ENCODE measurements around the gene PLA2G2F.
A peak's percentile ranks its signal among the peaks of the same experiment; 100 is the strongest.

The PLA2G2F gene

DNA sequence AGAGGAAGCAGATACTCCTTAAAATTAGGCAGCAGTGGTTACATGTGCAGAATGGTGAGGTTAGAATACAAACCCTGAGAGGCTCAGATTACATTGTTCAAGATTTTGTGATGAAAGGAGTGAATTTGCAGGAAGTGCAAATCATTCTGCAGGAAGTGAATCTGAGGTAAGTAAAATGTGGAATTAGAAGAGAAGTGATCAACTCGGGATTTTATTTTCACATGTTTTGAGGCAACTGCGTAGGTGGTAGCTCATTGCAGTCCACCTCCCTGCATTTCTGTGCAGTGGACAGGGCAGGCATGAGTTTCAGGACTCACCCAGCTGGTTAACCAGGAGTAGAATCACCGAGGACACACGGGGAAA is 49.3 kb downstream of the PLA2G2F start:
- TF ChIP-seq ZSCAN16 (tag by site-specific recombination; IDR thresholded peaks at IDR 0.05) (0 out of 2 replicates have a peak, but pooled peaks have one; percentile 66), ZNF561 (tag by site-specific recombination; IDR thresholded peaks at IDR 0.05; ENCODE audit: borderline replicate concordance) (no peak), ZNF292 (tag by site-specific recombination; IDR thresholded peaks at IDR 0.05; ENCODE audit: borderline replicate concordance, low read depth) (no peak), ZNF776 (tag by site-specific recombination; IDR thresholded peaks at IDR 0.05; ENCODE audit: borderline replicate concordance) (no peak)
- Histone ChIP-seq H3K27ac (ENCODE audit: extremely low read depth, low read depth, low read length) (no peak overlapping the region), H3K36me3 (ENCODE audit: control insufficient read depth in 2 of 2, insufficient read depth in 1 of 2, low read length in 2 of 2) (no peaks in the 10 kb centered on the region), H3K4me1 (ENCODE audit: control insufficient read depth, insufficient read depth, low read length) (no peaks in the 10 kb centered on the region), H3K9me3 (ENCODE audit: control insufficient read depth, insufficient read depth, low read depth, low read length) (no peaks in the 10 kb centered on the region), H3K4me3 (ENCODE audit: low read depth, low read length) (no peak overlapping the region)
- ChIA-PET CTCF (interaction anchor here (0.8 to 1.6 kb wide), 5 partner anchors 11 to 253 kb away, joined by 4 to 5 read pairs (median 4); no protein-coding TSS in a partner anchor), POLR2A (interaction anchor here (1.3 kb wide), 1 partner anchor 9 kb away, joined by 4 read pairs; no protein-coding TSS in a partner anchor)

DNA sequence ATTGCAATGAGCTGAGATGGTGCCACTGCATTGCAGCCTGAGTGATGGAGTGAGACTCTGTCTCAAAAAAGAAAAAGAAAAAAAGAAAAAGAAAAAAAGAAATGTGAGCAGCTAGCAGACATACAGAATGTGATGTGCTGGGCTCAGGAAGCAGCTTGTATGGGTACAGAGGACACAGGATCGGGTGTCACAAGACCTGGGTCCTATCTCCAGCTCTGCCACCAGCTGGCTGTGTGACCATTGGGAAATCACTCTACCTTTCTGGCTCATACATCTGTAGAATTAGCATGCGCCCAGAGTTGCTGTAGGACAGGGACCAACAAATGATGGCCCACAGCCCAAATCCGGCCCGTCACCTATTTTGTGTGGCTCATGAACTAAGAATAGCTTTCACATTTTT is 50.5 kb downstream of the PLA2G2F start:
- no peak overlapping the region for H3K4me3 ChIP-seq (ENCODE audit: low read depth, low read length)
- no peaks in the 10 kb centered on the region for H3K4me1 ChIP-seq (ENCODE audit: control insufficient read depth, insufficient read depth, low read length)
- TF ChIP-seq ZNF146 (tag by site-specific recombination; IDR thresholded peaks at IDR 0.05), result no peak
- TF ChIP-seq, protein P1, sequence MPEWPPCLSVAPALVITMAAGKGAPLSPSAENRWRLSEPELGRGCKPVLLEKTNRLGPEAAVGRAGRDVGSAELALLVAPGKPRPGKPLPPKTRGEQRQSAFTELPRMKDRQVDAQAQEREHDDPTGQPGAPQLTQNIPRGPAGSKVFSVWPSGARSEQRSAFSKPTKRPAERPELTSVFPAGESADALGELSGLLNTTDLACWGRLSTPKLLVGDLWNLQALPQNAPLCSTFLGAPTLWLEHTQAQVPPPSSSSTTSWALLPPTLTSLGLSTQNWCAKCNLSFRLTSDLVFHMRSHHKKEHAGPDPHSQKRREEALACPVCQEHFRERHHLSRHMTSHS (tag by site-specific recombination; IDR thresholded peaks at IDR 0.05), result no peak
- TF ChIP-seq ZNF341 (tag by site-specific recombination; IDR thresholded peaks at IDR 0.05; ENCODE audit: low read depth), result no peak
- no peak for TF ChIP-seq WT1 (tag by site-specific recombination; IDR thresholded peaks at IDR 0.05)
- TF ChIP-seq, protein P2, sequence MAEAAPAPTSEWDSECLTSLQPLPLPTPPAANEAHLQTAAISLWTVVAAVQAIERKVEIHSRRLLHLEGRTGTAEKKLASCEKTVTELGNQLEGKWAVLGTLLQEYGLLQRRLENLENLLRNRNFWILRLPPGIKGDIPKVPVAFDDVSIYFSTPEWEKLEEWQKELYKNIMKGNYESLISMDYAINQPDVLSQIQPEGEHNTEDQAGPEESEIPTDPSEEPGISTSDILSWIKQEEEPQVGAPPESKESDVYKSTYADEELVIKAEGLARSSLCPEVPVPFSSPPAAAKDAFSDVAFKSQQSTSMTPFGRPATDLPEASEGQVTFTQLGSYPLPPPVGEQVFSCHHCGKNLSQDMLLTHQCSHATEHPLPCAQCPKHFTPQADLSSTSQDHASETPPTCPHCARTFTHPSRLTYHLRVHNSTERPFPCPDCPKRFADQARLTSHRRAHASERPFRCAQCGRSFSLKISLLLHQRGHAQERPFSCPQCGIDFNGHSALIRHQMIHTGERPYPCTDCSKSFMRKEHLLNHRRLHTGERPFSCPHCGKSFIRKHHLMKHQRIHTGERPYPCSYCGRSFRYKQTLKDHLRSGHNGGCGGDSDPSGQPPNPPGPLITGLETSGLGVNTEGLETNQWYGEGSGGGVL (tag by site-specific recombination; IDR thresholded peaks at IDR 0.05), result no peak
- TF ChIP-seq ZNF16 (tag by site-specific recombination; IDR thresholded peaks at IDR 0.05; ENCODE audit: low read depth), result no peak
- TF ChIP-seq ZNF621 (tag by site-specific recombination; IDR thresholded peaks at IDR 0.05), result no peak
- TF ChIP-seq ZNF677 (tag by site-specific recombination; IDR thresholded peaks at IDR 0.05), result no peak
- no peak for TF ChIP-seq ZNF777 (tag by site-specific recombination; IDR thresholded peaks at IDR 0.05; ENCODE audit: borderline replicate concordance)
- TF ChIP-seq, protein P3, sequence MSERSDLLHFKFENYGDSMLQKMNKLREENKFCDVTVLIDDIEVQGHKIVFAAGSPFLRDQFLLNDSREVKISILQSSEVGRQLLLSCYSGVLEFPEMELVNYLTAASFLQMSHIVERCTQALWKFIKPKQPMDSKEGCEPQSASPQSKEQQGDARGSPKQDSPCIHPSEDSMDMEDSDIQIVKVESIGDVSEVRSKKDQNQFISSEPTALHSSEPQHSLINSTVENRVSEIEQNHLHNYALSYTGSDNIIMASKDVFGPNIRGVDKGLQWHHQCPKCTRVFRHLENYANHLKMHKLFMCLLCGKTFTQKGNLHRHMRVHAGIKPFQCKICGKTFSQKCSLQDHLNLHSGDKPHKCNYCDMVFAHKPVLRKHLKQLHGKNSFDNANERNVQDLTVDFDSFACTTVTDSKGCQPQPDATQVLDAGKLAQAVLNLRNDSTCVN (tag by site-specific recombination; optimal IDR thresholded peaks at IDR 0.05), result no peak
- no peak for TF ChIP-seq ZFP41 (tag by site-specific recombination; IDR thresholded peaks at IDR 0.05; ENCODE audit: borderline replicate concordance)
- no peak for TF ChIP-seq ZNF473 (tag by site-specific recombination; IDR thresholded peaks at IDR 0.05)
- ChIA-PET CTCF (interaction anchor here (1.2 kb wide), 1 partner anchor 12 kb away, joined by 3 read pairs; no protein-coding TSS in a partner anchor), POLR2A (no interaction called here)
- H3K27ac ChIP-seq (ENCODE audit: extremely low read depth, low read depth, low read length), result no peak overlapping the region
- no peaks in the 10 kb centered on the region for H3K9me3 ChIP-seq (ENCODE audit: control insufficient read depth, insufficient read depth, low read depth, low read length)
- no peaks in the 10 kb centered on the region for H3K36me3 ChIP-seq (ENCODE audit: control insufficient read depth in 2 of 2, insufficient read depth in 1 of 2, low read length in 2 of 2)

DNA sequence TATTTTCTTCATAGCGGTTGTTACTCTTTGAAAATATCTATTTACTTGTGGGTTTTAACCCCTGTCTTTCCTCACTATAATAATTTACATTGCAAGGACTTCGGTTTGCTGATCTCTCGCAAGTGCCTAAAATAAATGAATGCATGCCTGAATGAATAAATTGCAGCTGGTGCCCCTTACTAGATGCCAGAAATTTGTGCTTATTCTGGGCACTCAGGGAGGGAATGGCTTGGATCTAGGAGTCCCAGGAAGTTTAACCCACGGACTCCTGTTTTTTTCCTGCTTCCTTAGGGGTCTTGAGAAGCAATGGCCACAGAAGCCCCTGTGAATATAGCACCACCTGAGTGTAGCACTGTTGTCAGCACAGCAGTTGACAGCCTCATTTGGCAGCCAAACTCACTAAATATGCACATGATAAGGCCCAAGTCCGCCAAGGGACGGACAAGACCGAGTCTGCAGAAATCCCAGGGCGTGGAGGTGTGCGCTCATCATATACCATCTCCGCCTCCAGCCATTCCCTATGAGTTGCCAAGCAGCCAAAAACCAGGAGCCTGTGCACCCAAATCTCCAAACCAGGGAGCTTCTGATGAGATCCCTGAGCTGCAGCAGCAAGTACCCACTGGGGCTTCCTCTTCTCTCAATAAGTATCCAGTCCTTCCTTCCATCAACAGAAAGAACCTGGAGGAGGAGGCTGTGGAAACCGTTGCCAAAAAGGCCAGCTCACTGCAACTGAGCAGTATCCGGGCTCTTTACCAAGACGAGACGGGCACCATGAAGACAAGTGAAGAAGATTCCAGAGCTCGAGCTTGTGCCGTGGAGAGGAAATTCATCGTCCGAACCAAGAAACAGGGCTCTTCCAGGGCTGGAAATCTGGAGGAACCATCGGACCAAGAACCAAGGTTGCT is 51.4 kb downstream of the PLA2G2F start:
- H3K9me3 ChIP-seq (ENCODE audit: control insufficient read depth, insufficient read depth, low read depth, low read length), result no peaks in the 10 kb centered on the region
- H3K4me3 ChIP-seq (ENCODE audit: low read depth, low read length), result no peak overlapping the region
- no peak overlapping the region for H3K27ac ChIP-seq (ENCODE audit: extremely low read depth, low read depth, low read length)
- POLR2A ChIA-PET, result no interaction called here
- no peaks in the 10 kb centered on the region for H3K36me3 ChIP-seq (ENCODE audit: control insufficient read depth in 2 of 2, insufficient read depth in 1 of 2, low read length in 2 of 2)
- CTCF ChIA-PET, result no interaction called here
- H3K4me1 ChIP-seq (ENCODE audit: control insufficient read depth, insufficient read depth, low read length), result no peaks in the 10 kb centered on the region
- no peak for TF ChIP-seq ZNF664 (tag by site-specific recombination; IDR thresholded peaks at IDR 0.05)

All from HEK293 (cell line).